Activated CD8-positive, alpha-beta T cell treated with anti-CD3 and anti-CD28 coated beads, Interleukin-2, amount 10 ng/mL, durations not matched to agents 7 days and 5 days (primary cell): ENCODE results near the gene LIMK1. TPM values are rescaled to one million over a fixed set of nuclear protein-coding genes. Genes with fewer than 3 reads are reported as not detected.
A peak's percentile ranks its signal among the peaks of the same experiment; 100 is the strongest.

ENCODE experiments used
- ATAC-seq: fragments of 150-1000 bp; cut with Tn5 transposase; one replicate; pipeline ENCODE4 v1.10.0; 2021; ENCODE audit warnings: moderate library complexity
- CTCF ChIA-PET: fragments of 350-600 bp; sonication (Branson Sonifier 250); formaldehyde crosslinking; loops from one replicate; lab custom pipeline; 2021; ENCODE audit warnings: antibody characterized with exemption; lab: Charles Lee
- POLR2A ChIA-PET: fragments of 350-600 bp; sonication (Branson Sonifier 250); formaldehyde crosslinking; loops from one replicate; lab custom pipeline; 2021; ENCODE audit warnings: antibody characterized with exemption; lab: Charles Lee
- DNase-seq: peaks from one replicate; pipeline ENCODE4 v3.0.0-alpha.2; 2020
- H3K27ac Mint-ChIP-seq: one replicate; pipeline ENCODE4 v1.8.0; 2021; ENCODE audit warnings: mild to moderate bottlenecking, mixed read lengths
- H3K27me3 Mint-ChIP-seq: one replicate; pipeline ENCODE4 v1.8.0; 2021; ENCODE audit warnings: low read depth, mixed read lengths
- H3K36me3 Mint-ChIP-seq: one replicate; pipeline ENCODE4 v1.8.0; 2021; ENCODE audit warnings: low read depth, mixed read lengths
- H3K4me1 Mint-ChIP-seq: one replicate; pipeline ENCODE4 v1.8.0; 2021; ENCODE audit warnings: low read depth, mixed read lengths
- H3K4me3 Mint-ChIP-seq: one replicate; pipeline ENCODE4 v1.8.0; 2021; ENCODE audit warnings: mild to moderate bottlenecking, mixed read lengths
- H3K9me3 Mint-ChIP-seq: one replicate; pipeline ENCODE4 v1.8.0; 2022; ENCODE audit warnings: mixed read lengths; ENCODE audit not compliant: insufficient read depth
- total RNA-seq, 2 experiments: library from RNA; stranded (reverse); gene quantifications; one replicate each; pipeline ENCODE4 v1.2.3, GENCODE V29; 2021

LIMK1 gene
- total RNA-seq, 2 experiments from 2014 or later: 33.5 to 37.6 TPM

- Mint-ChIP-seq H3K27ac (peak overlapping the region; percentile 91), H3K27me3 (no peaks in the 10 kb centered on the region), H3K9me3 (no peaks in the 10 kb centered on the region), H3K4me3 (peak overlapping the region; percentile 87), H3K36me3 (peaks cover 36% of the 10 kb centered on the region), H3K4me1 (peaks cover 40% of the 10 kb centered on the region)
- ATAC-seq (peak; percentile 1), DNase-seq (no peak)
- ChIA-PET POLR2A (interaction anchor here (1.2 to 3.3 kb wide), 4 partner anchors 9 to 100 kb away, joined by 3 to 44 read pairs (median 11); partner anchors contain the start of genes EIF4H and LIMK1), CTCF (interaction anchor here (1.6 kb wide), 1 partner anchor 90 kb away, joined by 5 read pairs; no protein-coding TSS in a partner anchor)
Measured at GRCh38 chr7:74092964-74093471, 9.4 kb downstream of the LIMK1 start.

DNA sequence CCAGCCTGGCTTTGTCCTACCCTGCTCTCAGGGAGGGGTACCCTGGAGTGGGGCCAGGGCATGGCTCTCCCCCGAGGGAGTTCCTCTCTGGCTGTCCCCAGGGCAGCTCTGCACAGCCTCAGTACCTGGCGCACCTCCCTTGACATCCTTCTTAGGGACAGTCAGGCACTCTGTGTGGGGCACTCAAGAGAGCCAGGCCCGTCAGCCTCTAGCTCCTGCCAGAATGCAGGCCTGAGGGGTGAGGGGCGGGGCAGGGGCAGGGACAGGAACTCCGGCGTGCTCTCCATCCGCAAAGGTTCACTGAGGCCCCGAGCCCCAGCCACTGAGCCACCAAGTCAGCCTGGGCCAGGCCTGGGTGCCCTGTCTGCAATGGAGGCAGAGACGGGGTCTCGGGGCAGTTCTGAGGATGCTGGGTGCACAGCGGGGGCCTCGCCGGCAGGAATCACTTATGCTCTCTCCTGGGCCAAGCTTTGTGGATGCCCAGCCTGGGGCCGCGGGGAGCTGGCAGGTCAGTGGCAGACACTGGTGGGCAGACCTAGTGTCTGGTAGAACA, 10.1 kb downstream of the LIMK1 start:
- H3K27ac Mint-ChIP-seq: peak overlapping the region; percentile 91
- ChIA-PET POLR2A (interaction anchor here (0.6 to 3.3 kb wide), 6 partner anchors 10 to 549 kb away, joined by 3 to 44 read pairs (median 4); partner anchors contain the start of genes EIF4H and LIMK1), CTCF (interaction anchor here (1.3 kb wide), 1 partner anchor 10 kb away, joined by 4 read pairs; the partner anchor contains the start of gene LIMK1)
- H3K36me3 Mint-ChIP-seq: peaks cover 38% of the 10 kb centered on the region
- H3K4me3 Mint-ChIP-seq: peak overlapping the region; percentile 87
- DNase-seq (no peak), ATAC-seq (peak; percentile 28)
- H3K27me3 Mint-ChIP-seq: no peaks in the 10 kb centered on the region
- H3K9me3 Mint-ChIP-seq: no peaks in the 10 kb centered on the region
- H3K4me1 Mint-ChIP-seq: peaks cover 39% of the 10 kb centered on the region

- Mint-ChIP-seq H3K27me3 (no peaks in the 10 kb centered on the region), H3K4me1 (peaks cover 39% of the 10 kb centered on the region), H3K9me3 (no peaks in the 10 kb centered on the region), H3K36me3 (peaks cover 37% of the 10 kb centered on the region), H3K27ac (peak overlapping the region; percentile 91), H3K4me3 (peak overlapping the region; percentile 87)
- peak; percentile 88 for DNase-seq
- ChIA-PET POLR2A (interaction anchor here (0.6 to 3.3 kb wide), 6 partner anchors 10 to 548 kb away, joined by 3 to 44 read pairs (median 4); partner anchors contain the start of genes EIF4H and LIMK1), CTCF (interaction anchor here (1.3 kb wide), 1 partner anchor 11 kb away, joined by 4 read pairs; the partner anchor contains the start of gene LIMK1)
- peak; percentile 80 for ATAC-seq
Measured at GRCh38 chr7:74094224-74095101, 10.9 kb downstream of the LIMK1 start.

GRCh38 chr7:74095135-74095534, 11.5 kb downstream of the LIMK1 start:
- H3K27me3 Mint-ChIP-seq: no peaks in the 10 kb centered on the region
- H3K36me3 Mint-ChIP-seq: peaks cover 36% of the 10 kb centered on the region
- DNase-seq (no peak), ATAC-seq (no peak)
- H3K27ac Mint-ChIP-seq: peak overlapping the region; percentile 91
- CTCF ChIA-PET: no interaction called here
- peak overlapping the region; percentile 87 for H3K4me3 Mint-ChIP-seq
- peaks cover 41% of the 10 kb centered on the region for H3K4me1 Mint-ChIP-seq
- POLR2A ChIA-PET: interaction anchor here (3.3 kb wide), 1 partner anchor 11 kb away, joined by 44 read pairs; the partner anchor contains the start of gene LIMK1
- no peaks in the 10 kb centered on the region for H3K9me3 Mint-ChIP-seq

- peaks cover 25% of the 10 kb centered on the region for H3K4me1 Mint-ChIP-seq
- peaks cover 38% of the 10 kb centered on the region for H3K36me3 Mint-ChIP-seq
- no peaks in the 10 kb centered on the region for H3K9me3 Mint-ChIP-seq
- ChIA-PET POLR2A (interaction anchor here (0.8 kb wide), 1 partner anchor 385 kb away, joined by 3 read pairs; no protein-coding TSS in a partner anchor), CTCF (no interaction called here)
- no peaks in the 10 kb centered on the region for H3K27me3 Mint-ChIP-seq
- peak overlapping the region; percentile 42 for H3K27ac Mint-ChIP-seq
- H3K4me3 Mint-ChIP-seq: no peak overlapping the region
- ATAC-seq (no peak), DNase-seq (no peak)
Measured at GRCh38 chr7:74097937-74098614, 14.5 kb downstream of the LIMK1 start.

DNA sequence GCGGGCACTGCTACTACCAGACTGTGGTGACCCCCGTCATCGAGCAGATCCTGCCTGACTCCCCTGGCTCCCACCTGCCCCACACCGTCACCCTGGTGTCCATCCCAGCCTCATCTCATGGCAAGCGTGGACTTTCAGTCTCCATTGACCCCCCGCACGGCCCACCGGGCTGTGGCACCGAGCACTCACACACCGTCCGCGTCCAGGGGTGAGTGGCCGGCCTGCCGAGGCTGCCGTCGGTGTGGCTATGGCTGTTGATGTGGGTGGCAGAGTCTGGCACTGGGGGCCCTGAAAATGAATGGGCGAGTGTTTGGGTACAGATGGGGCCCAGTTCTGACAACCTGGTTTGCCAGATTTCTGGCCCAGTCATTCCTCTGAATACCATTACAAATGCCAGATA, 15.4 kb downstream of the LIMK1 start:
- no peaks in the 10 kb centered on the region for H3K9me3 Mint-ChIP-seq
- peaks cover 16% of the 10 kb centered on the region for H3K4me1 Mint-ChIP-seq
- no peaks in the 10 kb centered on the region for H3K27me3 Mint-ChIP-seq
- no peak for ATAC-seq
- ChIA-PET POLR2A (interaction anchor here (0.8 kb wide), 1 partner anchor 384 kb away, joined by 3 read pairs; no protein-coding TSS in a partner anchor), CTCF (no interaction called here)
- peaks cover 42% of the 10 kb centered on the region for H3K36me3 Mint-ChIP-seq
- H3K4me3 Mint-ChIP-seq: no peak overlapping the region
- no peak overlapping the region for H3K27ac Mint-ChIP-seq
- DNase-seq: no peak

DNA sequence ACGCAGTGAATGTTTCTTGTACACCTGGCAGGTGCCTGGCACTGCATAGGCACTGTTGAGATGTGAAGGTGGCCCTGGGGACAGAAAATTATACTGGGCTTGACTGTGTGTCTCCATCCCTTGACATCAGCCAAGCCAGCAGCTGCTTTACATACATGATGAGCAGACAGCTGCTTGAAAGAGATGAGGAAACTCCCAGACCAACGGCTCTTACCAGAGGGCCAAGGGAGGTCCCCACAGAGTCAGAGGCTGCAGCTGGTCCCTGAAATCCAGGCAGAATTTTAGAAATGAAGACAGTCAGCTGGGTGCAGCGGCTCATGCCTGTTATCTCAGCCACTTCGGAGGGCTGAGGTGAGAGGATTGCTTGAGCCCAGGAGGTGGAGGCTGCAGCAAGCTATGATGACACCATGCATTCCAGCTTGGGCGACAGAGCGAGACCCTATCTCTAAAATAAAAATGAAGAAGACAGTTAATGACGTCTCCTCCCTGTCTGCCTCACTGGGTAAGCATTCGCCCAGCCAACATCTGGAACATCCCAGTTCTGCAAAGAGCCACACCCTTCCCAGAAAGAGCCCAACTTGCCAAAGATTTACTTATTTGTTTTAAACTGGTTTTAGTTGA, 17.6 kb downstream of the LIMK1 start:
- Mint-ChIP-seq H3K9me3 (no peaks in the 10 kb centered on the region), H3K4me1 (peaks cover 3% of the 10 kb centered on the region), H3K27me3 (no peaks in the 10 kb centered on the region), H3K36me3 (peaks cover 40% of the 10 kb centered on the region), H3K27ac (peak overlapping the region; percentile 39), H3K4me3 (no peak overlapping the region)
- CTCF ChIA-PET: interaction anchor here (0.9 kb wide), 1 partner anchor 105 kb away, joined by 4 read pairs; no protein-coding TSS in a partner anchor
- POLR2A ChIA-PET: no interaction called here
- DNase-seq: no peak
- ATAC-seq: no peak

- Mint-ChIP-seq H3K36me3 (peaks cover 30% of the 10 kb centered on the region), H3K4me3 (no peak overlapping the region), H3K27ac (no peak overlapping the region), H3K9me3 (no peaks in the 10 kb centered on the region), H3K4me1 (peaks cover 3% of the 10 kb centered on the region), H3K27me3 (no peaks in the 10 kb centered on the region)
- ATAC-seq (no peak), DNase-seq (no peak)
- ChIA-PET CTCF (interaction anchor here (1.5 kb wide), 1 partner anchor 103 kb away, joined by 3 read pairs; no protein-coding TSS in a partner anchor), POLR2A (no interaction called here)
Measured at GRCh38 chr7:74103219-74103772, 19.7 kb downstream of the LIMK1 start.

DNA sequence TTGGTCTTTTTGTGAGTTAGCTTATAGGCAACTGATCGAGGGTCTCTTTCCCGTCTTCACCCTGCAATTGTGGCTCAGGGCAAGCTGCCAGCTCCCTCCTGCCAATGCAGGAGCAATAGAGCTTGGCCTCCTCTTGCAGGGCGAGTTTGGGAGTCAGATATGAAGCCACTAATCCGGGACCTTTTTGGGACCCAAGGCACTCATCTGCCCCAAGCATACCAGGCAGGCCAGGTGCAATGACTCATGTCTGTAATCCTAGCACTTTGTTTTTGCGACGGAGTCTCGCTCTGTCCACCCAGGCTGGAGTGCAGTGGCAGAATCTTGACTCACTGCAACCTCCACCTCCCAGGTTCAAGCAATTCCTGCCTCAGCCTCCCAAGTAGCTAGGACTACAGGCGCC, 21.1 kb downstream of the LIMK1 start:
- POLR2A ChIA-PET: interaction anchor here (0.7 to 1.2 kb wide), 2 partner anchors 71 to 258 kb away, joined by 3 read pairs; no protein-coding TSS in a partner anchor
- H3K9me3 Mint-ChIP-seq: no peaks in the 10 kb centered on the region
- ATAC-seq: no peak
- H3K27ac Mint-ChIP-seq: no peak overlapping the region
- peaks cover 25% of the 10 kb centered on the region for H3K36me3 Mint-ChIP-seq
- H3K4me3 Mint-ChIP-seq: no peak overlapping the region
- H3K27me3 Mint-ChIP-seq: no peaks in the 10 kb centered on the region
- peaks cover 3% of the 10 kb centered on the region for H3K4me1 Mint-ChIP-seq
- DNase-seq: no peak
- CTCF ChIA-PET: interaction anchor here (1.5 kb wide), 1 partner anchor 101 kb away, joined by 3 read pairs; no protein-coding TSS in a partner anchor

DNA sequence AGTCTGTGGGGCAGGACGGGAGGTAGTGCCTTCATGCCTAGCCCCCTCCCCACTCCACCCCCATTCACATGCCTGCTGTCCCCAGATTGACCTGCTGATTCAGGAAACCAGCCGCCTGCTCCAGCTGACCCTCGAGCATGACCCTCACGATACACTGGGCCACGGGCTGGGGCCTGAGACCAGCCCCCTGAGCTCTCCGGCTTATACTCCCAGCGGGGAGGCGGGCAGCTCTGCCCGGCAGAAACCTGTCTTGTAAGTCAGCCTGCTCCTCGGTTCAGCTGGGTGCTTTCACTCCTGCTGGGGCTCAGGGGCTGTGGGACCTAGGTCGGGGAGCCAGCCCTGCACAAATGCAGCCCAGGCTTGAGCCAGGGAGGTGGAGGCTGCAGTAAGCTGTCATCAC, 22.4 kb downstream of the LIMK1 start:
- H3K27me3 Mint-ChIP-seq: no peaks in the 10 kb centered on the region
- H3K4me3 Mint-ChIP-seq: no peak overlapping the region
- no peaks in the 10 kb centered on the region for H3K4me1 Mint-ChIP-seq
- ChIA-PET CTCF (no interaction called here), POLR2A (no interaction called here)
- H3K9me3 Mint-ChIP-seq: no peaks in the 10 kb centered on the region
- no peak overlapping the region for H3K27ac Mint-ChIP-seq
- DNase-seq (no peak), ATAC-seq (no peak)
- peaks cover 24% of the 10 kb centered on the region for H3K36me3 Mint-ChIP-seq
